ENCODE data around the gene MYO6.

- TF ChIP-seq CTCF (IDR thresholded peaks at IDR 0.05) = no peak
- TF ChIP-seq TAF1 (IDR thresholded peaks at IDR 0.05; ENCODE audit: borderline replicate concordance, low read depth, low read length) = no peak
- no peak for TF ChIP-seq GABPA (IDR thresholded peaks at IDR 0.05; ENCODE audit: low read depth)
- TF ChIP-seq POLR2AphosphoS5 (IDR thresholded peaks at IDR 0.05; ENCODE audit: low read depth, low read length) = no peak
Observed at GRCh38 chr6:75766387-75766786, 17.3 kb downstream of the MYO6 start.
